ENCODE measurements around the gene CADPS. TPM values are rescaled to one million over a fixed set of nuclear protein-coding genes. Genes with fewer than 3 reads are reported as not detected.

CADPS gene
- total and polyA plus RNA-seq, 9 of the 15 experiments (the other 6 are each of a cell fraction or from before 2014, with no cell fraction given): not detected

- H3K27ac ChIP-seq (ENCODE audit: extremely low read depth, low read depth, low read length): no peak overlapping the region
- no peaks in the 10 kb centered on the region for H3K79me2 ChIP-seq (ENCODE audit: control insufficient read depth, insufficient read depth, low read length)
- H3K4me2 ChIP-seq (ENCODE audit: insufficient read depth, low read length): no peak overlapping the region
- no peaks in the 10 kb centered on the region for H4K20me1 ChIP-seq (replicated peaks; ENCODE audit: control insufficient read depth, insufficient read depth, low read length)
- intact Hi-C loops (cut with micrococcal nuclease): no loop called here
- no peaks in the 10 kb centered on the region for H3K27me3 ChIP-seq (ENCODE audit: control insufficient read depth in 2 of 2, insufficient read depth in 2 of 2, low read length in 2 of 2)
- no TSS peak for BruUV-seq (replicated peaks)
- no peak overlapping the region for H2AFZ ChIP-seq (ENCODE audit: low read depth, low read length)
- in situ Hi-C loops (cut with MboI): no loop called here
- ChIA-PET POLR2A (no interaction called here), CTCF (ENCODE audit: low intra/inter-chr PET ratio) (no interaction called here)
- 0% methylated on average over 3 of the region's 4 CpGs for WGBS (ENCODE audit: insufficient coverage, low coverage, missing lambda C conversion rate)
- FAIRE-seq (no peak), DNase-seq (ENCODE audit: extremely low read depth in 1 of 4, low spot score in 3 of 4) (no peak), ATAC-seq (no peak)
- no peak overlapping the region for H3K9ac ChIP-seq (ENCODE audit: insufficient read depth in 1 of 2, low read depth in 2 of 2, low read length in 2 of 2)
- H3K9me3 ChIP-seq (replicated peaks; ENCODE audit: control insufficient read depth, insufficient read depth, low read depth, low read length): no peaks in the 10 kb centered on the region
- H3K9me1 ChIP-seq (ENCODE audit: control insufficient read depth, insufficient read depth, low read length): no peaks in the 10 kb centered on the region
- no peaks in the 10 kb centered on the region for H3K36me3 ChIP-seq (ENCODE audit: control insufficient read depth, insufficient read depth, low read length)
- H3K4me1 ChIP-seq (replicated peaks in 1 of 2; ENCODE audit: control insufficient read depth in 2 of 2, insufficient read depth in 2 of 2, low read length in 2 of 2): no peaks in the 10 kb centered on the region
- no peak overlapping the region for H3K4me3 ChIP-seq
- TF ChIP-seq IRF1 (CRISPR knock-in tag; IDR thresholded peaks at IDR 0.05; ENCODE audit: borderline replicate concordance) (no peak), ZNF696 (CRISPR knock-in tag; conservative IDR thresholded peaks at IDR 0.05) (no peak), MCM3 (IDR thresholded peaks at IDR 0.05) (no peak), IRF2 (CRISPR knock-in tag; IDR thresholded peaks at IDR 0.05) (no peak), ZBTB9 (CRISPR knock-in tag; IDR thresholded peaks at IDR 0.05) (no peak), CBFA2T2 (conservative IDR thresholded peaks at IDR 0.05) (no peak), SRSF3 (IDR thresholded peaks at IDR 0.05; ENCODE audit: insufficient read depth, low read length) (no peak), RFX1 (IDR thresholded peaks at IDR 0.05) (no peak), ZBTB7A (IDR thresholded peaks at IDR 0.05; ENCODE audit: borderline replicate concordance, control insufficient read depth, low read depth, low read length) (no peak), CHD7 (IDR thresholded peaks at IDR 0.05; ENCODE audit: low read depth, low read length) (no peak), NR2F6 (CRISPR knock-in tag; IDR thresholded peaks at IDR 0.05) (no peak)
Measured at GRCh38 chr3:62571916-62572315, 303.3 kb downstream of the CADPS start.

All from K562 (cell line).